Liver (tissue), 3 donors: Measurements from ENCODE around the gene TOM1L2.

ENCODE experiments used
- CTCF ChIP-seq: fragments of 150-350 bp; IDR thresholded peaks from 2 replicates; pipeline ENCODE4 v1.5.1; 2017; ENCODE audit warnings: improper control_type of control experiment, low read depth, low read length; ENCODE audit not compliant: missing input control
- EGR1 ChIP-seq, 2 donors: IDR thresholded peaks; 2 replicates each; pipeline ENCODE4 v1.6.1; 2016 to 2018; ENCODE audit warnings: antibody characterized with exemption in 2 of 2, low read depth in 2 of 2
- FOXA1 ChIP-seq: IDR thresholded peaks from 2 replicates; pipeline ENCODE4 v1.6.1; 2016; ENCODE audit warnings: antibody characterized with exemption
- FOXA2 ChIP-seq: IDR thresholded peaks from 2 replicates; pipeline ENCODE4 v1.6.1; 2016; ENCODE audit warnings: antibody characterized with exemption
- GABPA ChIP-seq, 2 donors: IDR thresholded peaks in 1 of 2; conservative IDR thresholded peaks in 1 of 2; 2 replicates each; pipeline ENCODE4 v1.6.1; 2016; ENCODE audit warnings: antibody characterized with exemption in 2 of 2, mild to moderate bottlenecking in 1 of 2, moderate library complexity in 1 of 2
- JUND ChIP-seq, 2 donors: IDR thresholded peaks; 2 replicates each; pipeline ENCODE4 v1.6.1; 2016; ENCODE audit warnings: antibody characterized with exemption in 2 of 2
- MAX ChIP-seq: IDR thresholded peaks from 2 replicates; pipeline ENCODE4 v1.6.1; 2016; ENCODE audit warnings: antibody characterized with exemption
- RAD21 ChIP-seq, 2 donors: IDR thresholded peaks; 2 replicates each; pipeline ENCODE4 v1.6.1; 2016; ENCODE audit warnings: antibody characterized with exemption in 2 of 2, mild to moderate bottlenecking in 2 of 2
- REST ChIP-seq: IDR thresholded peaks from 2 replicates; pipeline ENCODE4 v1.6.1; 2016; ENCODE audit warnings: antibody characterized with exemption, mild to moderate bottlenecking
- SP1 ChIP-seq: IDR thresholded peaks from 2 replicates; pipeline ENCODE4 v1.6.1; 2018; ENCODE audit warnings: antibody characterized with exemption, mild to moderate bottlenecking
- TAF1 ChIP-seq: conservative IDR thresholded peaks from 2 replicates; pipeline ENCODE4 v1.6.1; 2016; ENCODE audit warnings: antibody characterized with exemption, mild to moderate bottlenecking
- ZBTB33 ChIP-seq: IDR thresholded peaks from 2 replicates; pipeline ENCODE4 v1.6.1; 2016; ENCODE audit warnings: antibody characterized with exemption
- TF ChIP-seq, protein P1 (sequence below): IDR thresholded peaks from 2 replicates; pipeline ENCODE4 v1.6.1; 2016; ENCODE audit warnings: antibody characterized with exemption
- donor health status: healthy.
- donor health status: healthy.

- TF ChIP-seq CTCF (no peak), REST (no peak), TAF1 (no peak), GABPA (IDR thresholded peaks at IDR 0.05 in 1 of 2, conservative IDR thresholded peaks at IDR 0.05 in 1 of 2) (no peak), ZBTB33 (no peak), FOXA1 (no peak), EGR1 (IDR thresholded peaks at IDR 0.05; ENCODE audit: low read depth in 2 of 2) (no peak), SP1 (no peak), FOXA2 (no peak), JUND (IDR thresholded peaks at IDR 0.05) (no peak), RAD21 (IDR thresholded peaks at IDR 0.05) (no peak), MAX (no peak)
- TF ChIP-seq, protein P1, sequence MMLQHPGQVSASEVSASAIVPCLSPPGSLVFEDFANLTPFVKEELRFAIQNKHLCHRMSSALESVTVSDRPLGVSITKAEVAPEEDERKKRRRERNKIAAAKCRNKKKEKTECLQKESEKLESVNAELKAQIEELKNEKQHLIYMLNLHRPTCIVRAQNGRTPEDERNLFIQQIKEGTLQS = no peak
These were observed 155.9 kb downstream of the TOM1L2 start for GRCh38 chr17:17816240-17816814.
